AG04450 (cell line): ENCODE results near the gene ARFGEF3. TPM values are rescaled to one million over a fixed set of nuclear protein-coding genes. Genes with fewer than 3 reads are reported as not detected.
"Not testable (repeated sequence)": the region's sequence is repeated elsewhere in the genome, so short reads cannot be mapped to it uniquely, and the experiment has no call there.

ENCODE experiments used
- CTCF ChIA-PET: fragments of 300-600, 350-600 bp; formaldehyde crosslinking; extraction: SDS; loops from one replicate; lab custom pipeline; 2022; ENCODE audit warnings: antibody characterized with exemption, inconsistent platforms; lab: Charles Lee
- POLR2A ChIA-PET: fragments of 350-600 bp; formaldehyde crosslinking; extraction: SDS; loops from one replicate; lab custom pipeline; 2021; ENCODE audit warnings: antibody characterized with exemption, inconsistent platforms; lab: Yijun Ruan, JAX
- DNase-seq: peaks from one replicate; pipeline ENCODE4 v3.0.0-alpha.2; 2011; ENCODE audit warnings: low read depth, low spot score
- H3K27ac ChIP-seq: one replicate; pipeline ENCODE4 v1.5.1; 2012; ENCODE audit warnings: low read depth, low read length, control low read depth
- H3K27me3 ChIP-seq: one replicate; pipeline ENCODE4 v1.6.0; 2012; ENCODE audit warnings: low read length; ENCODE audit not compliant: control insufficient read depth, insufficient read depth
- H3K4me3 ChIP-seq: 2 replicates; pipeline ENCODE4 v1.5.1; 2011; ENCODE audit warnings: mild to moderate bottlenecking, low read depth, low read length, control low read depth
- H3K9me3 ChIP-seq: 2 replicates; pipeline ENCODE4 v1.5.1; 2012; ENCODE audit warnings: low read length; ENCODE audit not compliant: control insufficient read depth, insufficient read depth
- CTCF ChIP-seq: IDR thresholded peaks from 2 replicates; pipeline ENCODE4 v1.5.1; 2011; ENCODE audit warnings: low read depth, low read length, control low read depth, inconsistent platforms
- polyA plus RNA-seq: library from polyadenylated mRNA; depleted of rRNA; stranded (reverse); fragments of >200 nt; gene quantifications from 2 replicates; pipeline ENCODE4 v1.2.3, GENCODE V29; 2011

ARFGEF3 gene
- polyA plus RNA-seq, 1 experiment = 0.02 TPM

- no peak for TF ChIP-seq CTCF
- POLR2A ChIA-PET = no interaction called here
- CTCF ChIA-PET = interaction anchor here (0.7 kb wide), 1 partner anchor 162 kb away, joined by 3 read pairs; no protein-coding TSS in a partner anchor
- no peak overlapping the region for H3K27ac ChIP-seq
- no peaks in the 10 kb centered on the region for H3K9me3 ChIP-seq
- H3K4me3 ChIP-seq = no peak overlapping the region
- H3K27me3 ChIP-seq = peaks cover 3% of the 10 kb centered on the region
- no peak for DNase-seq
Measured at GRCh38 chr6:138277835-138278234, 116.1 kb downstream of the ARFGEF3 start.

- Histone ChIP-seq H3K27ac (no peak overlapping the region), H3K9me3 (no peaks in the 10 kb centered on the region), H3K4me3 (no peak overlapping the region), H3K27me3 (peaks cover 3% of the 10 kb centered on the region)
- TF ChIP-seq CTCF = peak; percentile 31
- ChIA-PET CTCF (interaction anchor here (0.7 kb wide), 1 partner anchor 163 kb away, joined by 3 read pairs; no protein-coding TSS in a partner anchor), POLR2A (no interaction called here)
- no peak for DNase-seq
Measured at GRCh38 chr6:138278326-138278725, 116.6 kb downstream of the ARFGEF3 start.

- no peak overlapping the region for H3K27ac ChIP-seq
- ChIA-PET CTCF (no interaction called here), POLR2A (no interaction called here)
- DNase-seq = no peak
- peaks cover 4% of the 10 kb centered on the region; the same call in 1 of the 2 replicates for H3K9me3 ChIP-seq
- peaks cover 3% of the 10 kb centered on the region for H3K27me3 ChIP-seq
- TF ChIP-seq CTCF = no peak
- no peak overlapping the region for H3K4me3 ChIP-seq
Measured at GRCh38 chr6:138285800-138286199, 124.1 kb downstream of the ARFGEF3 start.

GRCh38 chr6:138286698-138287097 lies 125.0 kb downstream of the ARFGEF3 start:
- no peak for TF ChIP-seq CTCF
- ChIA-PET CTCF (no interaction called here), POLR2A (no interaction called here)
- Histone ChIP-seq H3K4me3 (no peak overlapping the region), H3K27me3 (peaks cover 3% of the 10 kb centered on the region), H3K27ac (no peak overlapping the region), H3K9me3 (peaks cover 4% of the 10 kb centered on the region; the same call in 1 of the 2 replicates)
- DNase-seq = no peak

- CTCF ChIA-PET = interaction anchor here (0.7 kb wide), 1 partner anchor 948 kb away, joined by 4 read pairs; no protein-coding TSS in a partner anchor
- no peak for DNase-seq
- peak; percentile 37 for TF ChIP-seq CTCF
- H3K27ac ChIP-seq = no peak overlapping the region
- no peak overlapping the region for H3K4me3 ChIP-seq
- peaks cover 4% of the 10 kb centered on the region; the same call in 1 of the 2 replicates for H3K9me3 ChIP-seq
- H3K27me3 ChIP-seq = peaks cover under 1% of the 10 kb centered on the region
- POLR2A ChIA-PET = no interaction called here
Measured at GRCh38 chr6:138287144-138287955, 125.6 kb downstream of the ARFGEF3 start.

GRCh38 chr6:138288428-138289085 lies 126.8 kb downstream of the ARFGEF3 start:
- peak; percentile 47 for DNase-seq
- H3K27ac ChIP-seq, H3K4me3 ChIP-seq, H3K9me3 ChIP-seq, CTCF ChIA-PET, POLR2A ChIA-PET, H3K27me3 ChIP-seq: not testable (repeated sequence)
